GM12873 (cell line): ENCODE data around the gene TEDC2.

ENCODE experiments used
- CTCF ChIP-seq: IDR thresholded peaks from 2 replicates; pipeline ENCODE4 v1.5.1; 2012; ENCODE audit warnings: low read depth, mild to moderate bottlenecking, moderate library complexity, low read length, control low read depth; ENCODE audit not compliant: insufficient read depth; ENCODE audit errors: missing control alignments

TEDC2 gene

GRCh38 chr16:2425825-2426430, 34.0 kb upstream of the TEDC2 start:
- no peak for TF ChIP-seq CTCF

DNA sequence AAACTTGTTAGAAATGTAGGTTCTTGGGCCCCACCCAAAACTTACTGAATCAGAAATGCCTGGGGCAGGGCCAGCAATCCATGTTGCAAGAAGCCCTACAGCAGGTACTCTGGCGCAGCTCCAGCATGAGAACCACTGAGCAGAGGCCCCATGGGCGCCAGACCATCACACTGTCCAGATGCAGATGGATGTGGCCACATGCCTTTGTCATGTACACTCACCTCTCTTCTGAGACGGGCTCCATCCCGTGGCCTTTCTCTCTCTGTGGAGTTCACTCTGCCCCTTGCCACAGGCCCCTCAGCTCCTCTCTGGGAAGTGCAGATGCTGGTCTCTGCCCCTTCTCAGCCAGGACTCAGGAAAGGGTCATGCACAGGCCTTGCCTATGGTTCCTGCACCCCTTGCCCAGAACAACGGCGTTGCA, 33.0 kb upstream of the TEDC2 start:
- TF ChIP-seq CTCF = no peak

DNA sequence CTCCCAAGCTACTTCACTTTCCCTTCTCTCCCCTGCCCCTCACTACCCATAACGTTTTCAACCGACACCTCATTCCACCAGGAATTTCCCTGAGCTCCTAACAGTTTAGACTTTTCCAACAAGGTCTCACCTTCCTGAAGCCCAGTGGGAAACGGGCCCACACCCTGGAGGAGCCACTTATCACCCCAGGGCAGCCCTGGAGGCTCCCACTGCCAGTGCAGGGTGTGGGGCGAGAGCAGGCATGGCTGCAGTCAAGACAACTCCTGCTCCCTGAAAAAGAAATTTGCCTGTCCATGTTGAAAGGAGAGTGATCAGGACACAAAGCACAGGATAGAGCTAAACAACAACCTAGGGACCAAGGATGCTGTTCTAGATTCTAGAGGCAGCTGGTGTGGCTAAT, 32.4 kb upstream of the TEDC2 start:
- TF ChIP-seq CTCF = no peak

DNA sequence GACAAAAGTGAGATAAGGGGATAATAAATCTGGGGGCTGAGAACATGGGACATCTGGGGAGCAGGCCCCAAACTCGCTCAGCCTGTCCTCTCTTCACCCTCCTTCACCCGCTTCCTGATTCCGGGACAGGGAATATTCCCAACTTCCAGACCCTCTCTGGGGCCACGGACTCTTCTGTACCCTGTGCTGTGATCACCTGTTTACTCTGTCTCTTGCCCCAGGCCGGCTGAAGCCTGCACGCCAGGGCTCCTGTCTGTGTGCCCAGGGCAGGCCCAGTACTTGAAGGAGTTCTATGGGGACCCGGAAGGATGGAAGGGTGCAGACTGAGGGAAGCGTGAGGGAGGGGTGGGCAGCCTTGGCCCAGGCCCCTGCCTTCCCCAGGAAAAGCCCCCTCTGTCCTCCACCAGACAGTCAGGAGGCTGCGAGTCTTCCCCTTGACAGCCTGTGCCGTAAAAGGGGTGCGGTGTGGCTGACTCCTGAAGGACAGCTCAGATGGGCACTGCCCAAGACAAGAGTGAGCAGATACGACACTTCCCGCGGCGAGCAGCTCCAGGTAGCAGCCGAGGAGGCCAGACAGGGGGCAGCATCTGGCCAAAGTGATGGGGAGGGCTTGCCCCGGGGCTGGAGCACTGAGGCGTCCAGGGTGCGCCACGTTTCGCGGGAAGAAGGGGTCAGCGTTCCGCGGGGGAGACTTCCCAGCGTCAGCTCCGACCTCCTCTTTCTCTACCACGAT, 31.7 kb upstream of the TEDC2 start:
- peak; percentile 39 for TF ChIP-seq CTCF

DNA sequence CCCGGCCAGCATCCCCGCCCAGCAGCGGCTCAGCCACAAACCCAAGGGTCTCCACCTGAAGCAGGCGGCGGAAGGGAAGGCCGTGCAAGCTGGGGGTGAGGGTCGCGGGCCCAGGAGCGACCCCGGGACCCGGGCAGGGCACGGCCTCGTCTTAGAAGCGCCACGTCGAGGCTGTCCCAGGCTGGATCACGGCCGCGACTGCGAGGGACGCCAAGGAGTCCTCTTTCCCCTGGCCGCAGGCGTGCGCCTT, 31.2 kb upstream of the TEDC2 start:
- TF ChIP-seq CTCF = no peak

- TF ChIP-seq CTCF = no peak
These were observed 30.7 kb upstream of the TEDC2 start, which contains the start of gene CCNF for GRCh38 chr16:2429034-2429770. Gene CCNF (plus strand): TSS chr16:2429447. CDS start chr16:2429482, 35 bp downstream.
